Subcutaneous adipose tissue (tissue), 4 donors: ENCODE results near the gene SPRY2. TPM values are rescaled to one million over a fixed set of nuclear protein-coding genes. Genes with fewer than 3 reads are reported as not detected.

Experiments
- CTCF ChIP-seq: fragments of 450-650 bp; IDR thresholded peaks from one replicate; pipeline ENCODE4 v1.5.1; 2016; ENCODE audit warnings: low read depth, mild to moderate bottlenecking, control low read depth, antibody characterized with exemption, moderate library complexity
- total RNA-seq, 4 donors: library from RNA; depleted of rRNA; stranded (reverse); fragments of >200 nt; gene quantifications; one replicate each; pipeline ENCODE4 v1.1.0, GENCODE V29; 2016

Gene SPRY2
- total RNA-seq, 4 donors from 2014 or later, result 48.3 to 84.9 (median 68.0) TPM

- TF ChIP-seq CTCF, result no peak
These were observed 28.8 kb downstream of the SPRY2 start for GRCh38 chr13:80312012-80312704.

GRCh38 chr13:80309926-80310325 lies 31.0 kb downstream of the SPRY2 start:
- TF ChIP-seq CTCF, result no peak

GRCh38 chr13:80307401-80307987 lies 33.4 kb downstream of the SPRY2 start:
- TF ChIP-seq CTCF, result no peak

GRCh38 chr13:80306337-80306972 lies 34.5 kb downstream of the SPRY2 start:
- no peak for TF ChIP-seq CTCF

- TF ChIP-seq CTCF, result no peak
These were observed 35.2 kb downstream of the SPRY2 start for GRCh38 chr13:80305737-80306136.

GRCh38 chr13:80303225-80303811 lies 37.6 kb downstream of the SPRY2 start:
- no peak for TF ChIP-seq CTCF

GRCh38 chr13:80299046-80299445 lies 41.9 kb downstream of the SPRY2 start:
- TF ChIP-seq CTCF, result no peak
